GM18873 (cell line): ENCODE measurements around the gene ERI3.

Source experiments
- ATAC-seq: cut with Tn5 transposase; IDR thresholded peaks from one replicate; pipeline ENCODE4 v1.9.1; 2021; ENCODE audit warnings: mild to moderate bottlenecking, moderate library complexity, moderate number of reproducible peaks; ENCODE audit not compliant: unreplicated experiment, low FRiP score

The ERI3 gene

GRCh38 chr1:44263568-44264450, 91.2 kb downstream of the ERI3 start:
- ATAC-seq, result no peak

DNA sequence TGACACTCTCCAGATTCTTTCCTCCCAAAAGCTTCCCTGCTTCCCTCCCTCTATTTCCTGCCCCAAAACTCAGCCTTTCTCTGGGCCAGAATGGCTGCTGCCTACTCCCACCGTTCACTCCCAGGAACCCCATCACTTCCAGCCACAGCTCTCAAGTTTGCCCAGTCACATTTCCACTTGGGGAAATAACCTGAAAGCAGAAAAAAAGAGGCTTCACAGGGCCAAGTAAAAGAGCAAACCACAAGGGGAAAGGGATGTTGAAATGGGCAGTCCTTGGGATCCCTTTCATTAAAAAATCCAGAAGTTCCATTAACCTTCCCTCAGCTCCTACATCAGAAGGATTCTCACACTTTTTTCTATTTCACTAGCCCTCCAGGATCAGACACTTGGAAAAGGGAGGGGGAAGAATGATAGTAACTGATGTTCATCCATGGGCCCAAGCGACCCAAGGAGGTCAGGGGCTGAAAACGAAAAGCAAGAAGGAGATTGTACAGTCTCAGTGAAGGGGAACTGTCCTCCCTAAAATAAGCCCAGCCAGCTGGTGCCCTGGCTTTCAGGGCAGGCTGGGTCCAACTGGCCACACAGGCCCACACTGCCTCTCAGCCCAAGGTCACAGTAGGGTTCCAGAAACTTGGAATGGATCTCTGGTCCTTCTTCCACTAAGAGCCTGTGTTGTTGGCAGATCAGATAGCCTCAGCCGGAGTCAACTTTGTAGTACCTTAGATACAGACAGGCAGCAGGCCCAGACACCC, 92.1 kb downstream of the ERI3 start:
- ATAC-seq, result no peak

- ATAC-seq, result no peak
These were observed 92.6 kb downstream of the ERI3 start for GRCh38 chr1:44262414-44262813.

- no peak for ATAC-seq
These were observed 93.1 kb downstream of the ERI3 start for GRCh38 chr1:44261962-44262361.

GRCh38 chr1:44261171-44261817, 93.8 kb downstream of the ERI3 start:
- ATAC-seq, result no peak

DNA sequence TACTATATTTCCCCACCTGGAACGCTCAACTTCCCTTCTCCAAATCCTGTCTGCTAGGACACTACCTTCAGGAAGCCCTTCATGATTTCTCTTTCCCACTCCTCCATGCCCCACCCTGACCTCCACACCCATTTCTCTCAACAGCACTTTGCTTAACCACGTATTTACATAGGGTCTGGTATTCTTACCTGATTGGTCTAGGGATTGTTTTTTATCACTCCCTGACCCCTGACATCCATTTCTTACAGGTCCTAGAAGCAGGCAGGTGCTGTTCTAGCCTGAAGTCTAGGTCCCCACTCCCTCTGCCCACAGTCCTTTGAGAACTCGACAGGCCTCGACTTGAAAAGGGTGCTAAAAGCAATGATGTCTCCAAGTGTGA, 94.3 kb downstream of the ERI3 start:
- no peak for ATAC-seq

DNA sequence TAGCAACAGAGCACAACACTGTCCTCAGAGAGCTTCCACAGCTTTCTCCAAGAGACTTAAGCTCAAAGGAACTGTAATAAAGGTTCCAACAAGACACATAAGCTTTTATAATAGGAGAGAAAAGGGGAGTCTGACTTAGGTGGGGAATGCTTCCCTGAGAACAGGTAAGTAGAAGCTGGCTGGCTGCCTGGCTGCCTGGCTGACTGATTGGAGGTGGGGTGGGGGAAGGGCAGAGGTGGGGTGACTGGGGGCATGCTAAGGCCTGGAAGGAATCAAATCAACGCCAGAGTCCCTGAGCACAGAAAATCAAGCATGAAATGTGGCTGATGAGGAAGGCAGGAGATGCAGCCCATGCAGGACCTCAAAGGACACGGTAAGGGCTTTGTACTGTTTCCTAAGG, 96.0 kb downstream of the ERI3 start:
- ATAC-seq, result no peak

GRCh38 chr1:44256762-44257554, 98.1 kb downstream of the ERI3 start:
- ATAC-seq, result no peak

- ATAC-seq, result no peak
These were observed 100.6 kb downstream of the ERI3 start for GRCh38 chr1:44254392-44254910.

GRCh38 chr1:44251989-44252671, 102.9 kb downstream of the ERI3 start:
- no peak for ATAC-seq

DNA sequence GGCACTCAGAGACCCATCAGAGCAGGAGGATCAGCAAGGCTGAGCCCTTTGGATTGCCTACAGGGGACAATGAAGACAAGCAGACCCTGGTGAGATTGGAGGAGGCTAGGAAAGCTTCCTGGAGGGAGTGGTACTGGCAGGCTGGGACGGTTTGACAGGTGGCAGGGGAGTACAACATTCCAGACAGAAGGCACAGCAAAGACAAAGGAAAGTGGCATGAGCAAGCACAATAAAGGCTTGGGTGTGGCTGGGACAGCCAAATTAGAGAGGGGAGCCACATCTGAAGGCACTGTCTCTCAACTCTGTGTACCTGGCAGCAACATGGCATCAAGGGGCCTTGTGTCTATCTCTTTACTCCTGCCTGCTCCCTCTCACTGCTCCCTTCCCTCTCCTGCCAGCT, 103.6 kb downstream of the ERI3 start:
- ATAC-seq, result no peak

DNA sequence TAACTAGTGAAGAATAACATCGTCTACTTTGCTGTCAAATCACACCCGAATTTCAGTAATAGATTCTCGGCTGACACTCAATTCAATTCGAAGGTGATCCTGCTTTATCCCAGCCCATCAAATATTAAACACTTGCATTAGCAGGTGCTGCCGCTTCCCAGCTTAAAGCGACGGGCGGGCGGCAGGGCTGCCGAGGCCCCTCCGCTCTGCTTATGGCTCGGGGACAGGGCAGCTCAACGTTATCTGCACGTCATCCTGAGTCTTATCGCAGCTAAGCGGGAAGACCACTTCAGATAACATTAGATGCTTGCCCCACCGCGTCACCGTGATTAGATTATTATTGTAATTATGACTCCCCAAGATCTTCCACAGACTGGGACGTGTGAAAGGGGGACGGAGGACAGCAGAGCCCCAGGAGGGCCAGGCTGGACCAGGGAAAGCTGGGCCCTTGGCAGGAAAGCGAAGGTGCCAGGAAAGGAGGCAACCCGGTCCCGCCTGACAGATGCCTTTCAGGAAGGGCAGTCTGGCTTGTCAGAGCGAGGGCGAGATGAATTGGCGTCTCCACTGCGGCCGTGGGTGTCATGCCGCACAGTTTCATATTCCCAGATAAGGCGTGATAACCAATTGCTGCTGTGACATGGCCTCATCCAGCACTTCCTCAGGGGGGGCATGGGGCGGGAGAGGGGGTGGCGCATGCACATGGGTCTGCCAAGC, 104.8 kb downstream of the ERI3 start:
- ATAC-seq, result no peak

DNA sequence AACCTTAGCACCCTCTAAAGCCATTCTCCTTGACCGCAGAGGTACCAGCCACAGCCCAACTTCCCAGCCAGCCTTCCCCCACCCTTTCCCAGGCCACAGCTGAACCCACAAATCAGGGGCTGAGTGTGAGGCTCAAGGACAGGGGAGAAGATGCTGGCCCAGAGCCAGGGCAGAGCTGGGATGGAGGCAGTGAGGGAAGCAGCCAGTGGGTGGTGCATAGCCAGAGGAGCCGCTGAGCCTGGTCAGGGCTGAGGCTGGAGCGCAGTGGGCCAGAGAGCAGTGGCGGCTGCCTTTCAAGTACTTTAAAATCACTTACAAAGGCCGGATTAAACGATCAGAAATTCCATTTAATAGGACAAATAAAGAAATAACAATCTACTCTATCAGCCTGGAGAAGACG, 105.5 kb downstream of the ERI3 start:
- ATAC-seq, result no peak

DNA sequence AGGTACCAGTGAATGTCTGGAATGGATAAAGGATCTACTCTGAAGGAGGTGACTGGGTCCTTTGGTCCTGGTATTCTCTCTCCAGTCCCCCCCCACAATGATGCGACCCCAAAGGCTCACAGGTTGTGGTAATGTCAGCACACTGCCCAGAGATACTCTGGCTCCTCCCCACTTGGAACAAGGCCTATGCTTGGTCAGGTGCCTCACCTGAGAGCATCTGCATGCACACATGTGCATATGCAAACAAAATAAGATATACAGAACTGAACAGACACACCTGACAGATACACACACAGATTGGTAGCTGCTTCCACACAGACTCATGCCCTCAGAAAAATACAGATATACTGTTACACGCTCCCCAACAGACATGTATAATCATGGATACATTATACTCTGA, 108.3 kb downstream of the ERI3 start:
- ATAC-seq, result no peak

DNA sequence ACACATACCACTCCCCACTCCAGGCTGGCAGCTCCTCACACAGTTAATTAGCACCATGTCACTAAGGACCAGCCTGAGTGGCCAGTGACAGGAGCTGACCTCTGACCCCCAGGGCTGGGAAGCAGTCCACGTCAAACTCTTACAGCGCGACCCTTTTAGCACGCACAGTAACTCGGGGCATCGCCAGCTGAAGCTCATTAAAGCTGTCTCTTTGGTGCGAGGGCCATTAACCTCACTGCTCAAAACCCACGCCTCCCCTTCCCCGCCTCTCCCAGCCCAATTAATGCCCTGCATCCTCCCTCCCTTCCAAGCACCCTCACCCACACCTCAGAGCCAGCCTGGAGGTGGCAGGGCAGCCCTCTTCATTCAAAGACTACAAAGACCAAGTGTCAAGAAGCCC, 110.1 kb downstream of the ERI3 start:
- ATAC-seq, result no peak

DNA sequence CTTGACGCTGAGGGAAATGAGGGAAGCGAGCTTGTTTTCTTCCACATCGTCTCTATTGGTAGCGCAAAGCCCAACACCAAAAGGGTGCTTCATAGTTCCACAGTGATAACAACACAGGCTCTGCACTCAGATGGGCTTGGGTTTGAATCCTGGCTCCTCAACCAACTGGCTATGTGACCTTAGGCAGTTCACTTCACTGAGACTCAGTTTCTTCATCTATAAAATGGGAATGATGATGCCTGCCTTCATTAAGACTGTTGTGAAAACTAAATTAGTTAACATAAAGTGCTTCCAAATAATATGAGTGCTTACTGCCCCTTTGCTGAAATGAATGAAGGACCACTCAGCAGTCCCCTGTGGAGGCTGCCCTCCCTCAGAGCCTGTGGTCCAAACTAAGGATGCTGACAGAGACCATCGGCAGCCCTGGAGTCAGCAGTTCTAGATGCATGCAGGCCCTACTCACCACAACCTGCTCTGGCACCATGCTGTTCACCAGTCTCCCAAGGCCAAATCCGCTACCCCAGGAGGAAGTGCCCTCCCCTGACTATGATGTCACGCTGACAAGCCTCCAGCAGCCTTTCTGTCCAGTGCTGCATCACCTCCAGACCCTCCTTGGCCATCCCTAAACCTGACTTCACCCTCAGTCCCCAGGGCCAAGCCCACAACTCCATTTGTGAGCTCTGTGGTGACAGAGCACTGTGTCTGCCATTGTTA, 111.1 kb downstream of the ERI3 start:
- no peak for ATAC-seq

GRCh38 chr1:44242746-44243145, 112.3 kb downstream of the ERI3 start:
- ATAC-seq, result no peak

DNA sequence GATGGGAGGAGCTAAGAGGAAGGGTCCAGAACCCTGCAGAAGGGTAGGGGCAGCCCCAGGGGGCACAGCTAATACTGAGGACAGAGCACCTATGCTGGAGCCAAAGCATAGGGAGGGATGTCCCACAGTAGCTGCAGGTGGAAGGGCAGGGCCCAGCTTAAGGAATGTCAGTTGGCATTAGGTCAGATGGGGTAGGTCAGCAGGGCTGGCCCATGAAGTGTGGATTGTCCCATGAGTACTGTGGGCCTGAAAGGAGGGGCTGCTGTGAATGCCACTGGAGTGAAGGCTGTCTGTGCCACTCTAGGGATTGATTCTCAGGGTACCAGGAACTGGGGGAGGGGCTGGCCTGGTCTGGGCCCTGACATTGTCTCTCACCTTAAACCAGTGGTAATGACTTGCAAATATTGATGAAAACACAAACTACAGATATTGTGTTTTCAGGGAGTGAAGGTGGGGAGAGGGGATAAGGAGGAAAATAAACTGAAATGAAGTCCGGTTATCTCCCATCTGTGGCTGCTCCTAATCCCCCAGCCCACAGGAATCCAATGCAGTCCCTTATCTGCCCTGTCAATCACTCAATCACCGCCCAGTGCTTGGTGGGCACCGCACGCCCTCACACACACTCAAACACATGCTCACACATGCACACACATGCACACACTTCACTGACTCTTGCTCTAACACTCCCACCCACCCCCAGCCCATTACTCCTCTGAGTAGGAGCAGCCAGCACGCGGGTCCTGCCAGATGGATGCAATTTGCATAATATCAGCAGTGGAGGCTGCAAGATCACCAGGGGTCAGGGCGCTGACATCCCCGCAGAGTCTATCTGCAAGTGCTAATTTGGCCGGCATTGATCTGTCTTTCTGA, 114.0 kb downstream of the ERI3 start:
- ATAC-seq, result no peak
